HepG2 (cell line): ENCODE results near the gene MRPL38. TPM values are rescaled to one million over a fixed set of nuclear protein-coding genes. Genes with fewer than 3 reads are reported as not detected.

Source experiments
- BRCA1 ChIP-seq: sonication (generic); formaldehyde crosslinking; IDR thresholded peaks from 2 replicates; pipeline ENCODE4 v1.4.0; 2020; ENCODE audit warnings: missing genetic modification reagents
- FLYWCH1 ChIP-seq: sonication (generic); formaldehyde crosslinking; IDR thresholded peaks from 2 replicates; pipeline ENCODE4 v1.8.1; 2023; ENCODE audit warnings: mild to moderate bottlenecking, missing genetic modification reagents
- HNRNPLL ChIP-seq: fragments of 200-400 bp; formaldehyde crosslinking; IDR thresholded peaks from 2 replicates; pipeline ENCODE4 v1.6.1; 2017; ENCODE audit warnings: mild to moderate bottlenecking, low read depth, low read length; ENCODE audit not compliant: poor library complexity, severe bottlenecking
- ISL2 ChIP-seq: sonication (generic); formaldehyde crosslinking; IDR thresholded peaks from 2 replicates; pipeline ENCODE4 v1.5.0; 2020; ENCODE audit warnings: missing genetic modification reagents
- KAT7 ChIP-seq: IDR thresholded peaks from 2 replicates; pipeline ENCODE4 v1.6.1; 2018; ENCODE audit warnings: borderline replicate concordance, missing compliant biosample characterization
- KDM2A ChIP-seq: sonication (generic); formaldehyde crosslinking; IDR thresholded peaks from 2 replicates; pipeline ENCODE4 v1.4.0; 2020; ENCODE audit warnings: low read depth, missing genetic modification reagents, borderline replicate concordance
- KDM4B ChIP-seq: sonication (generic); formaldehyde crosslinking; IDR thresholded peaks from 2 replicates; pipeline ENCODE4 v1.4.0; 2020; ENCODE audit warnings: missing genetic modification reagents
- KLF11 ChIP-seq: IDR thresholded peaks from 2 replicates; pipeline ENCODE4 v1.6.1; 2016; ENCODE audit warnings: missing compliant biosample characterization
- RXRB ChIP-seq: IDR thresholded peaks from 2 replicates; pipeline ENCODE4 v1.6.1; 2016; ENCODE audit warnings: borderline replicate concordance, missing genetic modification reagents, missing compliant biosample characterization
- SOX13 ChIP-seq, 3 experiments: fragments of 450-650 bp in 1 of 3; sonication (generic) in 1 of 3; formaldehyde crosslinking in 1 of 3; IDR thresholded peaks in 2 of 3; conservative IDR thresholded peaks in 1 of 3; 2 replicates each; pipeline versions ENCODE4 v1.5.0 to v1.6.1; 2016 to 2020; ENCODE audit warnings: antibody characterized with exemption in 1 of 3, mild to moderate bottlenecking in 1 of 3, missing compliant biosample characterization in 1 of 3, missing genetic modification reagents in 1 of 3, moderate library complexity in 1 of 3
- TSC22D2 ChIP-seq: sonication (generic); formaldehyde crosslinking; IDR thresholded peaks from 2 replicates; pipeline ENCODE4 v1.5.1; 2020; ENCODE audit warnings: missing genetic modification reagents, mild to moderate bottlenecking, borderline replicate concordance
- U2AF1 ChIP-seq: fragments of 200-400 bp; formaldehyde crosslinking; optimal IDR thresholded peaks from 2 replicates; pipeline ENCODE3; 2017; ENCODE audit warnings: mild to moderate bottlenecking, low read depth, low read length
- ZNF234 ChIP-seq: sonication (generic); formaldehyde crosslinking; conservative IDR thresholded peaks from 2 replicates; pipeline ENCODE4 v1.5.1; 2020; ENCODE audit warnings: mild to moderate bottlenecking, missing genetic modification reagents
- ZNF260 ChIP-seq: sonication (generic); formaldehyde crosslinking; IDR thresholded peaks from 2 replicates; pipeline ENCODE4 v1.4.0; 2020; ENCODE audit warnings: missing genetic modification reagents, low read depth, mild to moderate bottlenecking, borderline replicate concordance
- ZNF275 ChIP-seq: sonication (generic); formaldehyde crosslinking; IDR thresholded peaks from 2 replicates; pipeline ENCODE4 v1.8.0; 2022; ENCODE audit warnings: missing genetic modification reagents, mild to moderate bottlenecking, inconsistent platforms, borderline replicate concordance
- ZNF331 ChIP-seq: sonication (generic); formaldehyde crosslinking; IDR thresholded peaks from 2 replicates; pipeline ENCODE4 v1.4.0; 2020; ENCODE audit warnings: missing genetic modification reagents
- ZNF362 ChIP-seq: sonication (generic); formaldehyde crosslinking; IDR thresholded peaks from 2 replicates; pipeline ENCODE4 v1.4.0; 2020; ENCODE audit warnings: missing genetic modification reagents, mild to moderate bottlenecking, borderline replicate concordance
- ZNF510 ChIP-seq: sonication (generic); formaldehyde crosslinking; IDR thresholded peaks from 2 replicates; pipeline ENCODE4 v1.4.0; 2020; ENCODE audit warnings: low read depth, mild to moderate bottlenecking, missing genetic modification reagents
- ZNF883 ChIP-seq: sonication (generic); formaldehyde crosslinking; IDR thresholded peaks from 2 replicates; pipeline ENCODE4 v1.5.1; 2020; ENCODE audit warnings: mild to moderate bottlenecking, missing genetic modification reagents; ENCODE audit errors: not compliant biosample characterization
- ZSCAN22 ChIP-seq: sonication (generic); formaldehyde crosslinking; IDR thresholded peaks from 2 replicates; pipeline ENCODE4 v1.4.0; 2020; ENCODE audit warnings: mild to moderate bottlenecking, missing genetic modification reagents
- polyA plus RNA-seq, 8 experiments: library from polyadenylated mRNA; depleted of rRNA in 3 of 8; stranded (reverse) in 7 of 8; unstranded in 1 of 8; fragments of >200 nt; fragmentation: Illumina TruSeq in 4 of 8; extraction: Trizol in 4 of 8; gene quantifications; 2 replicates each; pipeline versions ENCODE4 v1.2.1 to v1.2.3, GENCODE V29; 2011 to 2016; ENCODE audit warnings: low read depth in 4 of 8, missing spikeins in 1 of 8, mixed read lengths in 1 of 8; ENCODE audit not compliant: insufficient read depth in 1 of 8
- total RNA-seq, 5 experiments: library from RNA; depleted of rRNA; stranded (reverse); fragments of >200 nt; fragmentation: Illumina TruSeq; extraction: Trizol; gene quantifications; 2 replicates each; pipeline ENCODE4 v1.2.3, GENCODE V29; 2016; ENCODE audit warnings: low read depth in 1 of 5
- TF ChIP-seq, protein P1 (sequence below): sonication (generic); formaldehyde crosslinking; IDR thresholded peaks from 2 replicates; pipeline ENCODE4 v1.5.0; 2020; ENCODE audit warnings: mild to moderate bottlenecking, missing genetic modification reagents
- TF ChIP-seq, protein P2 (sequence below): sonication (generic); IDR thresholded peaks from 2 replicates; pipeline ENCODE4 v1.6.1; 2016; ENCODE audit warnings: low read depth, borderline replicate concordance

Gene MRPL38
- total and polyA plus RNA-seq, 2 of the 13 experiments (the other 11 are each of a cell fraction or from before 2014, with no cell fraction given): 83.7 to 125 TPM

- TF ChIP-seq, protein P1, sequence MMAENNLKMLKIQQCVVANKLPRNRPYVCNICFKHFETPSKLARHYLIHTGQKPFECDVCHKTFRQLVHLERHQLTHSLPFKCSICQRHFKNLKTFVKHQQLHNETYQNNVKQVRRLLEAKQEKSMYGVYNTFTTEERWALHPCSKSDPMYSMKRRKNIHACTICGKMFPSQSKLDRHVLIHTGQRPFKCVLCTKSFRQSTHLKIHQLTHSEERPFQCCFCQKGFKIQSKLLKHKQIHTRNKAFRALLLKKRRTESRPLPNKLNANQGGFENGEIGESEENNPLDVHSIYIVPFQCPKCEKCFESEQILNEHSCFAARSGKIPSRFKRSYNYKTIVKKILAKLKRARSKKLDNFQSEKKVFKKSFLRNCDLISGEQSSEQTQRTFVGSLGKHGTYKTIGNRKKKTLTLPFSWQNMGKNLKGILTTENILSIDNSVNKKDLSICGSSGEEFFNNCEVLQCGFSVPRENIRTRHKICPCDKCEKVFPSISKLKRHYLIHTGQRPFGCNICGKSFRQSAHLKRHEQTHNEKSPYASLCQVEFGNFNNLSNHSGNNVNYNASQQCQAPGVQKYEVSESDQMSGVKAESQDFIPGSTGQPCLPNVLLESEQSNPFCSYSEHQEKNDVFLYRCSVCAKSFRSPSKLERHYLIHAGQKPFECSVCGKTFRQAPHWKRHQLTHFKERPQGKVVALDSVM (CRISPR knock-in tag): no peak
- TF ChIP-seq TSC22D2 (peak; percentile 52; the same call in 1 of the 2 replicates), ZNF883 (CRISPR knock-in tag) (no peak), KDM4B (CRISPR knock-in tag) (peak; percentile 77; the same call in 1 of the 2 replicates), FLYWCH1 (CRISPR knock-in tag) (0 out of 2 replicates have a peak, but pooled peaks have one; percentile 63), ZNF362 (CRISPR knock-in tag) (peak; percentile 38; the same call in 1 of the 2 replicates), ZSCAN22 (CRISPR knock-in tag) (0 out of 2 replicates have a peak, but pooled peaks have one; percentile 24), ZNF331 (CRISPR knock-in tag) (peak; percentile 83), HNRNPLL (no peak), SOX13 (IDR thresholded peaks at IDR 0.05) (peak; percentile 51; the same call in 1 of the 2 replicates), SOX13 (CRISPR knock-in tag; conservative IDR thresholded peaks at IDR 0.05 in 1 of 2, IDR thresholded peaks at IDR 0.05 in 1 of 2) (peak in 1 of 2 experiments; percentile 70; a peak in 2 of 4 replicates), RXRB (peak; percentile 67; the same call in 1 of the 2 replicates), U2AF1 (peak; percentile 62), ZNF234 (no peak), KDM2A (CRISPR knock-in tag) (peak; percentile 36; the same call in 1 of the 2 replicates), ISL2 (CRISPR knock-in tag) (peak; percentile 88), ZNF275 (CRISPR knock-in tag) (peak; percentile 58; the same call in 1 of the 2 replicates), KLF11 (CRISPR knock-in tag) (peak; percentile 87; the same call in 1 of the 2 replicates), ZNF510 (CRISPR knock-in tag) (no peak), KAT7 (CRISPR knock-in tag) (peak; percentile 65; the same call in 1 of the 2 replicates), ZNF260 (CRISPR knock-in tag) (no peak; the same call in 1 of the 2 replicates), BRCA1 (peak; percentile 66; the same call in 1 of the 2 replicates)
- TF ChIP-seq, protein P2, sequence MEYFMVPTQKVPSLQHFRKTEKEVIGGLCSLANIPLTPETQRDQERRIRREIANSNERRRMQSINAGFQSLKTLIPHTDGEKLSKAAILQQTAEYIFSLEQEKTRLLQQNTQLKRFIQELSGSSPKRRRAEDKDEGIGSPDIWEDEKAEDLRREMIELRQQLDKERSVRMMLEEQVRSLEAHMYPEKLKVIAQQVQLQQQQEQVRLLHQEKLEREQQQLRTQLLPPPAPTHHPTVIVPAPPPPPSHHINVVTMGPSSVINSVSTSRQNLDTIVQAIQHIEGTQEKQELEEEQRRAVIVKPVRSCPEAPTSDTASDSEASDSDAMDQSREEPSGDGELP: peak; percentile 84
These were observed 12.8 kb downstream of the MRPL38 start (continued) for GRCh38 chr17:75891605-75892555.
